EH (cell line): ENCODE measurements around the gene LMTK2.

Experiments
- DNase-seq: peaks from one replicate; pipeline ENCODE4 v3.0.0-alpha.2; 2015; ENCODE audit warnings: low read depth

Gene LMTK2

GRCh38 chr7:98203261-98203963 lies 96.8 kb downstream of the LMTK2 start:
- DNase-seq: no peak

GRCh38 chr7:98203964-98204605 lies 97.4 kb downstream of the LMTK2 start:
- no peak for DNase-seq

GRCh38 chr7:98204670-98205069 lies 98.0 kb downstream of the LMTK2 start:
- no peak for DNase-seq

GRCh38 chr7:98205162-98205845 lies 98.6 kb downstream of the LMTK2 start:
- DNase-seq: no peak

GRCh38 chr7:98206451-98207330 lies 100.0 kb downstream of the LMTK2 start:
- DNase-seq: no peak

- no peak for DNase-seq
These were observed 102.7 kb downstream of the LMTK2 start for GRCh38 chr7:98209166-98209920.

- peak; percentile 30 for DNase-seq
These were observed 104.0 kb downstream of the LMTK2 start for GRCh38 chr7:98210513-98211220.

- DNase-seq: peak; percentile 11
These were observed 104.6 kb downstream of the LMTK2 start, which contains the start of gene BHLHA15 for GRCh38 chr7:98211221-98211675. TSS of gene BHLHA15 (plus strand) at chr7:98211439. CDS start at chr7:98212310, 871 bp downstream.

GRCh38 chr7:98211676-98212531 lies 105.2 kb downstream of the LMTK2 start:
- DNase-seq: no peak

- no peak for DNase-seq
These were observed 105.9 kb downstream of the LMTK2 start for GRCh38 chr7:98212532-98213041.

GRCh38 chr7:98213296-98213887 lies 106.7 kb downstream of the LMTK2 start:
- DNase-seq: no peak

- DNase-seq: no peak
These were observed 107.5 kb downstream of the LMTK2 start for GRCh38 chr7:98213888-98214810.

- no peak for DNase-seq
These were observed 108.2 kb downstream of the LMTK2 start for GRCh38 chr7:98214811-98215321.

- DNase-seq: no peak
These were observed 109.2 kb downstream of the LMTK2 start for GRCh38 chr7:98215561-98216495.

- no peak for DNase-seq
These were observed 110.4 kb downstream of the LMTK2 start for GRCh38 chr7:98216941-98217622.
